ENCODE measurements around the gene RCOR2.

The RCOR2 gene

DNA sequence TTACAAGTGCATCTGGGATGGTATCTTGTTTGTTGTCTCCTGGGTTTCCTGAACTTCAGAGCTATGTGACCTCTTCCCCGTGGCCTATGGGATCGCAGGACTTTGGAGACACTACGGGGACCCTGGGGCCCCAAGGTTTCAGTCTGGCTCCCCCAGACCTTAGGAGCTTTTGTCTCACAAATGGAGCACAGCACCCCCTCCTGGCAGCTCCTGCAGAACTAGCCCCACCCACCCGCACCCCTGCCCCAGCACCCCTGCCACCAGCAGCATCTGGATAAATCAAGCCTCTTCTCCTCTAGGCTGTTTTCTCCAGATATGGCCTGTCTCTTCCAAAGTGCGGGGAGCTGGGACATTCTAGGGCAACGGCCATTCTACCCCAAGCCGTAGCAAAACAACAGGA is 10.4 kb downstream of the RCOR2 start:
- no peak for DNase-seq

DNA sequence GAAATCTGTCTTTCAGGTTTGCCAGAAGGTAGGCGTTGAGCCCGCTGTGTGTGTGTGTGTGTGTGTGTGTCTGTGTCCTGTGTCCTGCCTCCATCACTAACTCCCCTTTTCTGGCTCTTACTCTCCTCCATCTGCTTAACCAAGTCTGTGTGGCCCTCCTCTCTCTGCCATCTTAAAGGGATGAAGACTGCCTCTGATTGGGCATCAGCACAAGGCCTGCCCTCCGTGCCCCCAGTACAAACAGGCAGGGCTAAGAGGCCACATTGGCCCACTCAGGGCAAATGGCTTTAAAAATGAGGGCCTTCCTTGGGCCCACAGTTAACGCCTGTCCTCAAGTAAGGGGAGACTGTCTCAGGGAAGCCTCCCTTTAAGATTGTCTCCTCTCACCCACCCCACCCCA is 10.9 kb downstream of the RCOR2 start:
- no peak for DNase-seq

DNA sequence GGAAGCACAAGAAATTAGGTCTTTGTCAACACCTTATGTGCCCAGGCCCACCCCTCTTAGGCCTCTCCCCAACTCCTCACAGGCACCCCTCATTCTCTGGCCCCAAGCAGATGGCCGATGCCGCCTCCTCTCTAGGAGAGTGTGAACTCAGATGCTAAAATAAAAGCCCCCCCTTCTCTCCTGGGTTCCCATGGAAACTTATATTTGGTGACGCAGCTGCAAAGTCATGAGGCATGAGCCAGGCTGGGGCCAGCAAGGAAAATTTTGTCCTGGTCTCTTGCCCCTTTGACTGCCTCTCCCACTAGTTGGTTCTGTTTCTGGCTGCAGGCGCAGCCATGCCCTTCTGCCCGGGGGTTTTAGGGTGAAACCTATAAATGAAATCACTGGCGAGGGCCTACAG is 11.8 kb downstream of the RCOR2 start:
- DNase-seq: no peak

DNA sequence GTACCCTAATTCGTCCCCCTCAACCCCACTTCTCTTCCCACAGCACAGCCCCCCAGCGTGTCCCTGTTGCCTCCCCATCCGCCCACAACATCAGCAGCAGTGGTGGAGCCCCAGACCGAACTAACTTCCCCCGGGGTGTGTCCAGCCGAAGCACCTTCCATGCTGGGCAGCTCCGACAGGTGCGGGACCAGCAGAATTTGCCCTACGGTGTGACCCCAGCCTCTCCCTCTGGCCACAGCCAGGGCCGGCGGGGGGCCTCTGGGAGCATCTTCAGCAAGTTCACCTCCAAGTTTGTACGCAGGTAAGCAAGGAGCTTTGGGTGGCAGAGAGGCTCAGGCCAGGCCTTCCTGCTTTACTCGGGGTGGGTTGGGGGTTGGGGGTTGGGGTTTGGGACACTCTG is 12.2 kb downstream of the RCOR2 start:
- no peak for DNase-seq

DNA sequence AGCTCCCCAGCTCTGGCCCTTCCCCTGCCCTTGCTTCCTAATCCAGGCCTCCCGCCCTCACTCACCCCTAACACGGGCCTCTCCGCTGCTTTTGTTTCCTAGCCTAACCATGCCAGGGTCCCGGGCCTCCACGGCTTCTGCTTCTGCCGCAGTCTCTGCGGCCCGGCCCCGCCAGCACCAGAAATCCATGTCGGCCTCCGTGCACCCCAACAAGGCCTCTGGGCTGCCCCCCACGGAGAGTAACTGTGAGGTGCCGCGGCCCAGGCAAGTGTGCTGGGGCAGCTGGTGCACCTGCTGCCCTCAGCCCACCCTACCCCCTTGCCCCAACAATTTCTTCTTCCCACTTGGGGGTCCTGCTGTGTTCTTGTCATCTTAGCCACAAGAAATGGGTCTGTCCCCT is 13.1 kb downstream of the RCOR2 start:
- DNase-seq: no peak

DNA sequence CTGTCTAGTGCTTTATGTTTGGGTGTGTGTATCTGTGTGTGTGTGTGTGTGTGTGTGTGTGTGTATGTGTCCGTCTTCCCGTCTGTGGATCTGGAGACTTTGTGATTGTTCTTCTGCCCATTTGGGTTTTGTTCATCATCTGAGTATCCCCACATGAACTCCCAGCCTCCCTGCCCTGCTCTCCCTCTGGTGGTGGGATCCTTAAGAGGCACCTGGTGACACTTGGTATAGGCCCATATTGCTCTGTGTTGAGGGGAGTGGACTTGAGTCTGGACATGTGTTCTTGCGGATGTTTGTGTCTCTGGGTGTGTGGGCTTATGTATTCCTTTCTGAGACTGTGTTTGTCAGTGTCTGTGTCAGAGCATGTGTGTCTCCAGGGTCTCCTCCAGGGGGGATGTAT is 15.3 kb downstream of the RCOR2 start:
- DNase-seq: no peak

DNA sequence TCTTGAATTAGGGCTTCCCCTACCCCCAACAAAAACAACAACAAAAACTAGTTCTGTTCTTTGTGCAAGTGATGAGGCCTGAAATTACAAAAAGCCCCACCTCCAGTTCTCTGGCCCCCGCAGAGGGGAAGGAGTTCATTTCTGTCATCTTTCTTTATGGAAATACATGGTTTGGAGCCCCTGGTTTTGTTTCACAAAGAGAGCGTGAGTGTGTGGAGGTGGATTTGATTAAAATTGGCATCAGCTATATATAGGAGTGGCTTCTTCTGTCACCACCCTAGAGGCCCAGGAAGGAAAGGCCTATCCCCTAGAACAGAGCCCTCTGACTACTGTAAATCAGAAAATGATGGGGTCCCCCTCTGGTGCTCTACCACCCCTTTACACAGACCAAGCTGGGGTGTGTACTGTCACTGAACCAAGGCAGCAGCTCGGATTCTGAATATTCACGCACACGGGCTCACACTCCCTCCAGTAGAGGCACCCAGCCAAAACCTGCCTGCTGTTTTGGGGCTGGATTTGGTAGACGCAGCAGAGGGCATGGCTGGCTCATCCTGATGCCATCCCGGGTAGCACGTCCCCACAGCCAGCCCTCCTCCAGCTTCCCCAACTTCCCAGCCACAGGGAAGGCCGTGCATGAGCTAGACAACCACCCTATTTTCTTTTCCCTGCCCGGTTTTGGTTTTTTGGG is 19.4 kb downstream of the RCOR2 start:
- no peak for DNase-seq

DNA sequence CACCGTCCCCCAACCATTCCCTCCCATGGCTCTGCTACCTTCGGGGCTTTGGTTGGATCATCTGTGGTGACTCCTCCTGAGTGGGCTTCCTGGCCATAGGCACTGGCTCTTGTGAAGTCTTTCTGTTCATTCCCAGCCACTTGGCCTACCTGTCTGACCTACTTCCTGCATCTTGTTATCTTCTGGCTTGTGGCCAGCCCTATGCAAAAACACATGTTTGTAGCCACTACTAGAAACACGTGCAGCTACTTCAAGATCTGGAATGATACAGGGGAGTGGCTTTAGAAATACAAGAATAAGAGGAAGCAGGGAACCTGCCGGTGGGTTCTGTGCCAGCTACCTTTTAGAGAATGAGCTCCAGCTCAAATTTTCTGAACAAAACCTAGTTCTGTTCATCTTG is 20.9 kb downstream of the RCOR2 start:
- no peak for DNase-seq

DNA sequence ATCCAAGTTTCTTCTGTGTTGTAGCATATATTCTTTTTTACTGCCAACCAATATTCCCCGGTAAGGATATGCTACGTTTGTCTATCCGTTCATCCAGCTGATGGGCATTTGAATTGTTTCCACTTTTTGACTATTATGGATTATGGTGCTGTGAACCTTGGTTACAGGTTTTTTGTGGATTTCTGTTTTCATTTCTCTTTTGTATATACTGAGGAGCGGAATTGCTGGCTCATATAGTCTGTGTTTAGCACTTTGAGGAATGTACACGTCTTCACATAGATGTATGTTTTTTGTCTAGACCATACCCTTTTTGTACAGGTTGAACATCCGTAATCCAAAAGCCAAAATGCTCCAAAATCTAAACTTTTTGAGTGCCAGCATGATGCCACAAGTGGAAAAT is 23.6 kb downstream of the RCOR2 start:
- no peak for DNase-seq

DNA sequence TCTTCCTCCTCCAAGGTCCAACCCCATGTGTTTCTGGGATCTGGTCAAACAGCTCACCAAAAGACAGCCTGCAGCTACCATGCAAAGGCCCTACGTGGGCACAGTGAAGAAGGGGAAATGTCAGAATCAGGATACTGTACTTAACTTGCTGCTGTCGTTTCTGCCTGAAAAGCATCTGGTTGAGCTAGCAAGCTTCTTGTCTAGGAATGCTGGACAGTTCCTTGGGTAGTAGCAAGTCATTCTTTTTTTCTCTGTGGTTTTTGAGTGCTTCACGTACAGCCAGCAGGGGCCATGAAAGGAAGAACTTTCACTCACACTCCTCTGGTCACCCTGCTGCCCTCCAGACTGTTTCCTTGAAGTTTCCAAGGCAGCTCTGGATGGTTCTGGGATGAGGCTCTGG is 24.7 kb downstream of the RCOR2 start:
- DNase-seq: no peak

DNA sequence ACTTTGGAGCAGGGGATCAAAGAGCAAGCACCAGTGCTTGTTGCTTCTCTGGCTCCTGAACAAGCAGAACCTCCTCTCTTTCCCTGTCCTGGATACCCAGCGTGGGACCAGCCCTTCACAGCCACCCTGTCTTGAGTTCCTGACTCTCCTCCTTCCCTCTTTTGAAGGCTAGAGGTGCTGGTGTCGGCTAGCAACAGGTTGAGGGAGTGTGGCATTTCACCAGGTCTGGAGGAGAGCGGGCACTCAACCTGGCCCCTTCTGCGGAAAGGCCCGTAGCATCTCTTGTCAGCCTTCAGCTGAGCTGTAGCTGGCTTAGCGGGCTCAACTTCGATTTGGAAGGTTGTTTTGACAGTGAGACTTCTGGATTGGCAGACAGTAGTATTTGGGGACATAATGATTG is 26.6 kb downstream of the RCOR2 start:
- no peak for DNase-seq

DNA sequence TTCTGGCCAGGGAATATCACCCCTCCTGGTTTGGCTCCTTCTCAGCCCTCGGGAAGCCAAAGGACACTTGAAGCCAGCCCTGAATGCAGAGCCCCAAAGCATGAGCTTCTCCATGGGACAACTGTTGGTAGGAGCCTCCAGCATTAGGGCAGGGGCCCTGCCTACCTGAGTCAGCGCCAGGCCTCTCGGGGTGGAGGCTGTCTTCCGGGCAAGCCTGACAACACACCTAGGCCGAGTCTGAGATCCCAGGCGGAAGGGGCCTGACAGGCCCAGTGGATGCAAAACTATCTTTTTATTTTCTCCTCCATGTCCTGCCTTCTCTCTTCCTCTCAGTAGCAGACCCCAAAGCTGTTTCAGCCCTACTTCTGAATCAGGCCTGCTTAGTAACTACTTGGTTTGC is 27.6 kb downstream of the RCOR2 start:
- no peak for DNase-seq

DNA sequence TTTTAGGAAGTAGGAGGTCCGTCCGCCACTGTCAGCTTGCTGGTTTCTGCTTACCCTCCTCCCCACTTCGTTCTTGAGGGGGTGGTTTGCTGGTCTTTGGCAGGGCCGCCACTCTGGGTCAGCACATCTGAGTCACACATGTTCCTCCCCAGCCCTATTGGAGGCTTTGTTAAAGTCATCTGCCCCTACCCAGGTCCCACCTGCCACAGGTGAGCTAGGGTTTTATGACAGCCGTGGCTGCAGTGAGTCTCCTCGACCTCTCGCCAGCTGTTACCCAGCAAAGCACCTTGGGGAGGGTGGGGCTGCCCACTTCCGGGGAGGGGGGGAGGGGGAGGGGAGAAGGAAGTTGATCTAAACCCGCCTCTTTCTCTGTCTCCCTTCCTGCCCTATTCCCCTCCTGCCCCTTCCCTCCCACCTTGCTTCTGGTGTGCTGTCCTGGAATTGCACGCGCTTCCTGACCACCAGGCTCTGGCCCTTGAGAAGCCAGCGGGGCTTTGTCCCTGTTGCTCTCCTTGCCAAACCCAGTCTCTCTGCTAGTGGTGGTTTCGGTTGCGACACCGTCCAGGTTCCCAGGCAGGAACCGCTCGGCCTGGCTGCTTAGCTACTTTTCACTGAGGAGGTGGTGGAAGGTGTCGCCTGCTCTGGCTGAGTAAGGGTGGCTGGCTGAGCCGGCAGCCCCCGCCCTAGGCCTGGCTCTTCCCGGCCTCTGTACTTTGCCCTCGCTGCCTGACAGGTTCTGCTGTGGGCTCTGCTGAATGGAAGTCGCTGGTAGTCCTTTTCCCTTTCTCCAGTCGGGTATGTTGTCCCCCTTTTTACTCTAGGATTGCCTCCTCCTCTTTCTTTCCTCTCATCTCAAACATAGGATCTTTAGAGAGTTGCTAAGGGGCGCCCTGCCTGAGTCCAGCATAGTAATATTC is 28.5 kb downstream of the RCOR2 start:
- DNase-seq: peak; percentile 43

DNA sequence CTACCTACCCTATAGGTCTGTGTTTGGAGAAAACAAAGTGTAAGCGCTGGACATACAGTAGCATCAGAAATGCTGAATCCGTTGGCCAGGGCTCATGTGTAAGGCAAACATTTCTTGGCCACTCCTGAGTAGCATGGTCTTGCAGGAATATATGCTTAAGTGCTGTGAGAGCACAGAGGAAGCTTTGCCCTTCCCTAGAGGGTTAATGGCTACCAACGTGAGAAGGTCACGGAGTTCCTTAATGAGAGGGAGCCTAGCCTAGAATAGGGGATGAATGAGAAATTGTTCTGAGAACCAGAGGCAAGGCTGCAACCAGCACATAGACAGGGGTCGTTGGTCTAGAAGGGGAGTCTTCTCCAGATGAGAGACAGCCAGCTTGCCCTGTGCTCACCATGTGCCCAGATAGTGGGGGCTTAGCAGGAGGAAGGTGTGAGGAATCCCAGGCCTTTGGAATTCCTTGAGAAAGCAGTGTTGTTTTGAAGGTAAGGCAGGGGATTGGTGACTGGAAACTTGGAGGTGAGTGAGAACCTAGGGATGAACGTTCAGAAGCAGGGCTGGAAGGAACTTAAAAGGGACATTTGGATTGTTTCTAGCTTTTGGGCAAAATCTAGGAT is 29.5 kb downstream of the RCOR2 start:
- DNase-seq: no peak

DNA sequence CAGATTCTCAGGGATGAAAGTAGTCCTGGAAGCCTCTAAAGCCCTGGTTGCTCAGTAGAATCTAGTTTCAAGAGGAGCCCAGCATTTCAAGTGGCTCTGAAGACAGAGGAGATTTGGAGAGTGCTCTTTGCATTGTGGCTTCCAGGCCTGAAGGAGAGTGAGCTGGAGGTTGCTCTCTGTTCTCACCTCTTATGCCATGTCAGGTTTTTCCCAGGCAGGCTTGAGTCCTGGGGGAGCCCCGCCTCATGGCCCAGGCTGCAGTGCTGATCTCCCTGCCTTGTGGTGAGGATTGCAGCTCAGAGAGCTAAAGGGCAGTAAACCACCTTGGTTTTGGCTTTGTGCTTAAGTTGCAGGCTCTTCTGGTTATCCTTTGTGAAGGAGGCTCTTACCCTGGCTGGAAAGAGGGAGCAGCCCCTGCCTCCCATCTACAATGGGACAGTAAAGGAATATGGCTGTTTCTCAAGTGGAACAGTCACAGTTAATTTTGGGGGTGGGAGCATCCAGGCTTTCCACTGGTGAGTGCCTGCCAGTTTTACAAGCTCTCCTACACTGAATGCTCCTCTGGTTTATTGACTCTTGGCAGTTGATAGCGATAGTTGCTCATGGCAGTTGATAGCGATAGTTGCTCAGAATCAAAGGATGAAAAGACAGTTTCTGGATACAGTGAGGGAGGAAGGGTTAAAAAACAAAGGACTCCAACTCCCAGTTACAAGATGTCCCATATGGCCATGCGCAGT is 32.6 kb downstream of the RCOR2 start:
- no peak for DNase-seq

DNA sequence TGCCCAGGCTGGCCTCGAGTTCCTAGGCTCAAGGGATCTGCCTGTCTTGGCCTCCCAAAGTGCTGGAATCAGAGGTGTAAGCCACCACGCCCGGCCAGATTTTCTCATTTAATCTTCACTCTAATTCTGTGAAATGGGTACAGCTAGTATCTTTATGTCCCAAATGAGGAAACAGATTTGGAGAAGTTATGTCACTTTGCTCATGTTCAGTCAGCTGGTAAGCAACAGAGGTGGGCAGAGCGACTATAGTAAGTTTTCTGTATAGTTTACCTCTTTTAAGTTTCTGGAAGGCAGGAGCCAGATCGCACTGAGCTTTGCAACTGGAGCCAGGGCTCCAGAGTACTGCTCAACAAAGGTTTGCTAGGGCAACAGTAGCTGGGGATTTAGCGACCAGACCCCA is 33.2 kb downstream of the RCOR2 start:
- no peak for DNase-seq

DNA sequence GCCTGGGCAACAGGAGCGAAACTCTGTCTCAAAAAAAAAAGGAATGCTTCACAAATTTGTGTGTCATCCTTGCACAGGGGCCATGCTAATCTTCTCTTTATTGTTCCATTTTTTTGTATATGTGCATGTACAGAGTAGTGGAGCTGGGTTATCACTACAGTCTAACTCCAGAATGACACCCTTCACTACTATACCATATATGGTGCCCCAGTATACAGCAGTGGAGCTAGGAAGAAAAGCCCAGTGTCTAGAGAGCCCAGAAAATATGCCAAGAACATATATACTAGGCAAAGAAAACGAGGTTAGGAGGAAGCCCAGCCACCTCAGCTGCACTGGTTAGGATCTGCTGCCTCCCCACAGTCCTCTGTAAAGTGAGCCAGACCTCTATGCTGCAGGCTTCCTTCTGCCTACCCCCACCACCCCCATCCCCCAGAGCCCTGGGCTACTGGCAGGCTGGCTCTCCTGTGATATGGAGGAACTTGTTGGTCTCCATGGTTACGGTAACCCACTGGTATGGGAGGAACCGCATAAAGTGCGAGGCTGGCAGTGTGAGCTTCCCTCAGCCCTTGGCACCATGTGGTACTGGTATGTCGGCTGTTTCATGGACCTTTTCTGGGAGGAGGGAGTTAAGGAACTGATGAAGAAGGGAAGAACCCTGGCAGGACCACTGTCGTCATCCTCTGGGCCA is 34.3 kb downstream of the RCOR2 start:
- no peak for DNase-seq

DNA sequence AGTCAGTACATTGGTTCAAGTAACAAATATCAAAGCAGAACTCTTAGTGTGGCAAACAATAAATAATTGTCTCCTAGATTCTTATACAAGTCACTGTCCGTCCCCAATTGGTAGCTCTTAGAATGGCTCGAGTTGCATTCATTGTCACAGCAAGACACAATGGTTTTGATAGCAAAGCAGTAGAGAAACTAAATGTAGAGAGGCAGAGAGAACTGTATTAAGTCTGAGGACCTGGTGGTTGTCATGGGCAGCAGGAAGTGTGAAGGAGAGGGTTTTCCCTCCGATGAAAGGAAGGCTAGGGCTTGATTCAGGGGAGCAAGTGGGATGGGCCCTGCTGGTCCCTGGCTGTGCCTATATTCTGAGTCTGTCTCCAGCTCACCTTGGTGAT is 36.6 kb downstream of the RCOR2 start:
- DNase-seq: no peak

DNA sequence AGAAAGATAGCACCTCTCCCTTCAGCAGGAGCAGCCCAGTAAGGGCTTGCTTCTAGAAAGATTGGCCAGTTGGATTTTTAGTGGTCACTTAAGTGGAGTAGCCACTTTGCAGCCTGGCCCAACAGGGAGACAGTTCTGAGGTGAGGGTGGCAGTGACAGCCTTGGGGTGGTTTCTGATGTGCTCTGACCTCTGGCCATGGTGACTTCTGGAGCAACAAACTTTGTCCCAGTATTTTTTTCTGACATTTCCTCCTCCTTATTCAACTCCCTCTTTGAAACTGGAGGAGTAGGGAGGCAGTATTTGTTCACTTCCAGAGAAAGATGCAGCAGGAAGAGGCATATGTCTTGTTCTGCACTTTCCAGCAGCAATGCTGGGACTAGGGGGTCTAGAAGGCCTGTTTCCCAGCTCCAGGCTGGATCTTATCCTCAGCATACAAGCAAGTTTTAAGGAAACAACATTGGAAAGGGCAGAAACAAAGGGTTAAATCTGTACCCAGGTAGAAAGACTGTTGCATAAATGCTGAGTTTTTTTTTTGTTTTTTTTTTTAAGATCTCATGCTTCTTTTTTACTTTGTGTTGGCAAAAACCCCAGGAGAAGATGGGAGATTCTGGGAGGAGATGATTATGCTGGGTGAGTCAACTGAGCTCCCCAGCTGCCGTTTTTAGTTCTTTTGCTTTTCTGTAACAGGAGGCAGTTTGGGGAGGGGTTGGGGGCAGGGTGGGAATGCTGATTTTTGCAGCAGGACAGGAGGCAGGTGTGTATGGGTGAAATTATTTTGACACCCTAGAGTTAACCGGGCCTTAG is 37.2 kb downstream of the RCOR2 start:
- DNase-seq: peak; percentile 57

DNA sequence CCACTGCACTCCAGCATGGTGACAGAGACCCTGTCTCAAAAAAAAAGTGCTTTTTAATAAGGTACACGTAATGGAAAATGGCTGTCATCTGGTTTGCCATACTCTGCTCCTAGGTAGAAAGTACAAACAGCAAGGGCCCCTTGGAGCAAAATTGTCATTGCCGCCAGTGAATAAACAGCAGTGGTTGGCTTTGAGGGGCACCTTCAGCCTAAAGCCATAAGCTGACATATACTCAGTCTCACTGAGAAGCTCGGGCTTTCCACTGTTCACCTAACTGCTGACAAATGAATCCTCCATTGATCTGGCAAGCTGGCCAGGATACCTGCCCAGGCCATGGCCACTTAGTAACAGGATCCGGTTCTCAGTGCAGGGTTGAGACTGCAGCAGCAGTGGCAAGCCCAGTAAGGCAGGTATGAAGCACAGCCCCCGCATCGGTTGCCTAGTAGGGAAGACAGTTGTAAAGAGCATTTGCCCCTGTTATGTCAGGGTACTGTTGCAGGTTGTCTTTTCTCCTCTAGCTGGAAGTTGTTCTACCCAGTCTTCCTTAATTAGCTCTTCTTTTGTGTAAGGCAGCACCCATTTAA is 39.2 kb downstream of the RCOR2 start:
- no peak for DNase-seq

DNA sequence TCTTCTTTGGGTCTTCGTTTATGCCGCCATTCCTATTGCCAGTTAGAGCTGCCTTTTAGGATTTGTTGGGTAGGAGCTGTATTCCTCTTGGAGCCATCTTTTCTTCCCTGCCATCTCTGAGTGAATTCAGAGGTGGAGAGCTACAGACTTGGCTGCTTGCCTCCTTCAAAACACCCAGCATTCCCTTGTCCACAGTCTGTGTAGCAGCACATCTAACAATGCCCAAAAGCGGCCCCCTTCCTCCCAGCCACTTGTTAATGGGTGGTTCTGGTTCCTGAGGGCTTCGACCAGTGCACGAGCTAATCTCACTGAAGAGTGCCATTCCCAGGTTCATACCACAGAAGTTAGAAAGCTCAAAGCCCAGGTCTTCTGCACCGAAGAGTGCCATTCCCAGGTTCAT is 40.3 kb downstream of the RCOR2 start:
- DNase-seq: no peak
